Subcutaneous adipose tissue (tissue), 4 donors: ENCODE measurements around the gene CALR3. TPM values are rescaled to one million over a fixed set of nuclear protein-coding genes. Genes with fewer than 3 reads are reported as not detected.

Experiments used
- total RNA-seq, 4 donors: library from RNA; depleted of rRNA; stranded (reverse); fragments of >200 nt; gene quantifications; one replicate each; pipeline ENCODE4 v1.1.0, GENCODE V29; 2016
- TF ChIP-seq, protein P1 (sequence below): fragments of 450-650 bp; IDR thresholded peaks from one replicate; pipeline ENCODE4 v1.5.1; 2016; ENCODE audit warnings: low read depth, mild to moderate bottlenecking, control low read depth, antibody characterized with exemption, moderate library complexity

The CALR3 gene
- total RNA-seq, 4 donors from 2014 or later = not detected

DNA sequence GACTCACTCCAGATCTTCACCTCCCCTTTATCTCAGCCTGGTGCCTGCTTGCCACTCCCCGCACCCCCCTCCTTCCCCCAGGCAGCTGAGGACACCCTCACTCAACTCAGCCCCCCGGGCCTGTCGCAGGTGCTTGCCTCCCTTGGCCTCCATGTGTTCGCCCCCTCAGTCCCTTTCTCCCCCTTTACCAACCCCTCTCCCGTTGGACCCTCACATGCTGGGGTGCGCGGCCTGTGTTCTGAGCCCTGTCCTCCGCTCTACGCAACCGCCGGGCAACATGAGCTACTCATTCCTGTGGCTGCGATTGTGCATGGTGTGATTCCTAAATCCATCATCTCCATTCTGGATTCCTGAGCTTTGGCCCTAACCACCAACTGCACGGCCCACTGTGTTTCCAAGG lies 41.1 kb upstream of the CALR3 start:
- TF ChIP-seq, protein P1, sequence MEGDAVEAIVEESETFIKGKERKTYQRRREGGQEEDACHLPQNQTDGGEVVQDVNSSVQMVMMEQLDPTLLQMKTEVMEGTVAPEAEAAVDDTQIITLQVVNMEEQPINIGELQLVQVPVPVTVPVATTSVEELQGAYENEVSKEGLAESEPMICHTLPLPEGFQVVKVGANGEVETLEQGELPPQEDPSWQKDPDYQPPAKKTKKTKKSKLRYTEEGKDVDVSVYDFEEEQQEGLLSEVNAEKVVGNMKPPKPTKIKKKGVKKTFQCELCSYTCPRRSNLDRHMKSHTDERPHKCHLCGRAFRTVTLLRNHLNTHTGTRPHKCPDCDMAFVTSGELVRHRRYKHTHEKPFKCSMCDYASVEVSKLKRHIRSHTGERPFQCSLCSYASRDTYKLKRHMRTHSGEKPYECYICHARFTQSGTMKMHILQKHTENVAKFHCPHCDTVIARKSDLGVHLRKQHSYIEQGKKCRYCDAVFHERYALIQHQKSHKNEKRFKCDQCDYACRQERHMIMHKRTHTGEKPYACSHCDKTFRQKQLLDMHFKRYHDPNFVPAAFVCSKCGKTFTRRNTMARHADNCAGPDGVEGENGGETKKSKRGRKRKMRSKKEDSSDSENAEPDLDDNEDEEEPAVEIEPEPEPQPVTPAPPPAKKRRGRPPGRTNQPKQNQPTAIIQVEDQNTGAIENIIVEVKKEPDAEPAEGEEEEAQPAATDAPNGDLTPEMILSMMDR = no peak

DNA sequence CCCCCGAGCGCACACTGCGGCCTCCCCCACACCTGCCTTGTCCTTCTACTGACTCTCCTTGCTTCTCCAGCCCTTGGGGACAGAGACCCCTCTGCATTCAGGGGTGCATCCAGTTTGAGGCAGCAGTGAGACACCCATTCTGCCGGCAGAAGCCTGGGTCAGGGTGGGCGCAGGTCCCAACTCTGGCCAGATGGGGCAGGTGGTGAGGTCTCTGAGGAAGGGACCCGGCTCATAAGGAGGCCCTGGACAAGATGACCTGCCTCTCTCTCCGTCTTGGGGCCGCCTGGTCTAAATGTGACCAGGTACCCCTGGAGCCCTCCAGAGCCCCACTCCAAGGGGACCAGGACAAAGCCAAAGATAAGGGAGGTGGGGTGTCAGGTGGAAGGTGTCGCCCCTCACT lies 40.2 kb upstream of the CALR3 start:
- TF ChIP-seq, protein P1 = no peak

DNA sequence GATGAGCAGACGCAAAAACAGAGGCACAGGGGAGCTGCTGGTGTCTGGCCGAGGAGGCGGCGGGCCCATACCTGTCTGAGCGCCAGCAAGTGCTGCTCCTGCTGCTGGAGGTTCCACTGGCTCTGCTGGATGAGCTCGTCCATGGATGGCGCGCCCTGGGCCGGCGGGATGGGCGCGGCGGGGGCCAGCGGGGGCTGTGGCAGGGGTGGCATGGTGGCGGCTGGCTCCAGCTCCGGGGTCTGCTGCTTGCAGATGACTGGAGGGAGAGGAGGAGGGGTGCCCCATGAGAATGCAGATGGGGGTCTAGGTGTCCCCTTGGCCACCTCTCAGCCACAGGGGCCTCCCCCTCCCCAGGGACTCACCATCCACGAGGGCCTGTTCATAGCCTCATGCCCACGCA lies 39.4 kb upstream of the CALR3 start:
- TF ChIP-seq, protein P1 = no peak

DNA sequence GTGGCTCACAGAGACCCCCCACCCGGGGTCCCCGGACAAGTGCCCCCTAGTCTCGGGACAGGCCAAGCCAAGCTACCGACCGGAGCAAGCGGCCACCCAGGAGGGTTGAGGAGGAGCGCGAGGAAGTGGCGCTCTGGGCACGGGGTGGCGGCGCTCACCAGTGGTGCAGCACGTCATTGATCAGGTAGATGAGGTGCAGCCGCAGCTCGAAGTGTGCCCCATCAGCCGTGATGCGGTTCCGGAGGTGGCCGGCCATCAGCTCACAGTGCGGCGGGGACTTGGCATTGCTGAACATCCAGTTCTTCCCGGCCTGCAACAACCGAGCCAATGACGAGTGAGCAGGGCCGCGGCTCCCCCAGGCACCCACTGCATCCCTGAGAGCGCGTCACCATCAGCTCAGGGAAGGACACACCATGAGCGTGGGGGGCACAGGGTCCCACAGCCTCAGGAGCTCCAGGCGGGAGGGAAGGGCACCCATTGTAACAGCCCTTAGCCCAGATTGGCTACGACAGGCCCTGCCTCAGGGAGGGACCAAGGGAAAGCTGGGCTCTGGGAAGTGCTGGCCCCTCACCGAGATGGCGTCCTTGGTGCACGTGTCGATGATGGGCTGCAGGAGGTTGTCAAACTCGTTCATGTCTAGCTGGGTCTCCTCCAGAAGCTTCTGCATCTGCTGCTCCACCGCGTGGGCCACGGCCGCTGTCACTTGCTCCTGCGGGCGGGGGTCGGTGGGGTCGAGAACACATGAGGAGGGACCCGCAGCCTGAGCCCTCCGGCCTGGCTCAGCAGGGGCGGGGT lies 36.7 kb upstream of the CALR3 start:
- TF ChIP-seq, protein P1 = no peak

DNA sequence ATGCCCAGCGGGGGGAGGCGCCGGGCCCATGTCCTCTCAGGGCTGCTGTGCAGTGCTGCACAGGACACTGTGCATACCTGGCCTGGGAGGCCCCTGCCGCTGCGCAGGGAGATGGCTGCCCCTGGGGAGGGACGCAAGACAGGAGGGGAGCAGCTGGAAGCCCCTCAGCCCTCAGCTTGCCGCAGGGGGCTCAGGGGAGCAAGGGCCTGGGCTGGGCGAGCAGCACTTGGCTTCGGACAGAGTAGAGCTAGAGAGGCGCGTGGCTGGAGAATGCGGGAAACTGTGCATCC lies 35.4 kb upstream of the CALR3 start:
- TF ChIP-seq, protein P1 = no peak

DNA sequence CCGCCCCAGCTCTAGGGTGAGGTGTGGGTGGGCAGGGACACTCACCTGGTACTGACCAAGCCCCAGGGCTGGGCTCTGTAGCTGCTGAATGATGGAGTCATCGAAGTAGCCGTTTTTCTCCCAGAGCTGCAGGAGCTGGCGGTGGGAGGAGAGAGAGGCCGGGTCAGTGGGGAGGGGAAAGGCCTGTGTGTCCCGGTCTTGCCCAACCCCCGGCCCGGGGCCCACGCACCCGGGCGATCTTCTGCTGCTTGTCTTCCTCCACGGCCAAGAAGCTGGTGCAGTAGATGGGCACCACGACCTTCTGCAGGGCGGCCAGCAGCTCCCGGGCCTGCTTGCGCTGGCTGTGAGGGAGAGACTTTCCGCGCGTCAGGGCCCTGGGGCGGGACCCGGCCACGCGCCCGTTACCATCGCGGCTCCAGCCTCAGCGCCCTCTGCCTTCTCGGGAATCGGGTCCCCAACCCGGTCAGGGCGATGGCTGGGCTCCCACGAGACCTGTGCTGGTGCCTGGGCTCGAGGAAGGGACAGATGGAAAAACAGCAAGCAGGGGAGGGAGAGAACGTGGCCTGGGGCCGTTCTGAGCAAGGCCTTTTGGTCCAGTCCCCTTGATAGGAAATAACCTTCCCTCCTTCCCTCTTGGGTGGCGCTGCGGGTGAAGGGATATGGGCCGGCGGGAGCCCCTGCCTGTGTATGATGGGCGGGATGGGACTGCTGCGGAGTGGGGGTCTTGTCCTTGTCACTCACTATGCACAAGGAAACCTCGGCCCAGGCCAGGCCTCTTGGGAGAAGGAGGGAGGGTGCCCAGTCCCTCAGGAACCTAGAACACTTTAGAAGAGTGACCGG lies 34.8 kb upstream of the CALR3 start:
- TF ChIP-seq, protein P1 = no peak

DNA sequence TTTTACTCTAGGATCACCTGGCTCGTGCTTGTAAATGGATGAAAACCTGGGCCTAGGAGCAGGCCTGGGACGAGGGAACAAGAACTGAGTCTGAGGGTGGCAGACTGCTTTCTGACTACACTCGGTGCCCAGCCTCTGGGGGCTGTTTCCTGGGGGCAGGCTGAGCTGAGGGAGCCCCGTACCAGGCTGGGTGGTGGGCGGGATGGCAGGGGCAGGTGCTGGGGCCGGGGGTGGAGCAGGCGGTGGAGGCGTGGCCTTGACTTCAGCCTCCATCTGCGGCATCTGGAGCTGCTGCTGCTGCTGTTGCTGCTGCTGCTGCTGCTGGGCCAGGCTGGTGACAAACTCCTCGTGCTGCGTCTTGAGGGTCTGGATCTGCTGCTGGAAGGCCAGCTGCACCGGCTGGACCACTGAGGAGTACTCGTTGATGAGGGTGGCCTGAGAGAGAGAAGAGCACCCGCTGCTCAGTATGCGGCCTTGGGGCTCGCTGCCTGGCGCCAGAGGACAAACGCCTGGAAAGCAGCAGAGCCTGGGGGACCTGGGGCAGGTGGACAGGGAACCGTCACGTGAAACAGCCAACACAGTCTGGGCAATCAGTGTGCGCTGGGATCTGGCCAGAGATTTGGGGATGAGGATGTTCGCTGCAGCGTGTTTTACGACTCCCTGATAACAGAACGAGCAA lies 33.6 kb upstream of the CALR3 start:
- TF ChIP-seq, protein P1 = no peak
